HL-60 (cell line): ENCODE results near the gene LEAP2.

Experiments
- DNase-seq, 2 experiments: peaks; one replicate each; pipeline ENCODE4 v3.0.0-alpha.2; 2010 to 2020; ENCODE audit warnings: low read depth in 1 of 2, low spot score in 1 of 2
- H3K27ac ChIP-seq: fragments of 250-450 bp; sonication (Bioruptor Pico); replicated peaks from 2 replicates; pipeline ENCODE4 v1.5.1; 2020; ENCODE audit warnings: mild to moderate bottlenecking, moderate library complexity
- H3K27me3 ChIP-seq: fragments of 250-450 bp; sonication (Bioruptor Pico); 2 replicates; pipeline ENCODE4 v1.5.1; 2021; ENCODE audit warnings: mild to moderate bottlenecking, moderate library complexity; ENCODE audit not compliant: insufficient read depth, poor library complexity, severe bottlenecking
- H3K4me3 ChIP-seq: replicated peaks from 2 replicates; pipeline ENCODE4 v1.5.1; 2011; ENCODE audit warnings: mild to moderate bottlenecking, control low read depth, low read length; ENCODE audit not compliant: insufficient read depth
- GABPA ChIP-seq: IDR thresholded peaks from 2 replicates; pipeline ENCODE4 v1.6.1; 2012; ENCODE audit warnings: low read depth
- POLR2AphosphoS5 ChIP-seq: IDR thresholded peaks from 2 replicates; pipeline ENCODE4 v1.6.1; 2012; ENCODE audit warnings: low read depth
- SPI1 ChIP-seq: IDR thresholded peaks from 2 replicates; pipeline ENCODE4 v1.6.1; 2012; ENCODE audit warnings: low read depth, mild to moderate bottlenecking, borderline replicate concordance
- TF ChIP-seq, protein P1 (sequence below): IDR thresholded peaks from one replicate; pipeline ENCODE4 v1.5.1; 2011; ENCODE audit warnings: low read length, control low read depth, inconsistent platforms; ENCODE audit not compliant: insufficient read depth
- TF ChIP-seq, protein P2 (sequence below): IDR thresholded peaks from 2 replicates; pipeline ENCODE4 v1.6.1; 2012; ENCODE audit warnings: low read depth; ENCODE audit not compliant: insufficient replicate concordance

The LEAP2 gene

DNA sequence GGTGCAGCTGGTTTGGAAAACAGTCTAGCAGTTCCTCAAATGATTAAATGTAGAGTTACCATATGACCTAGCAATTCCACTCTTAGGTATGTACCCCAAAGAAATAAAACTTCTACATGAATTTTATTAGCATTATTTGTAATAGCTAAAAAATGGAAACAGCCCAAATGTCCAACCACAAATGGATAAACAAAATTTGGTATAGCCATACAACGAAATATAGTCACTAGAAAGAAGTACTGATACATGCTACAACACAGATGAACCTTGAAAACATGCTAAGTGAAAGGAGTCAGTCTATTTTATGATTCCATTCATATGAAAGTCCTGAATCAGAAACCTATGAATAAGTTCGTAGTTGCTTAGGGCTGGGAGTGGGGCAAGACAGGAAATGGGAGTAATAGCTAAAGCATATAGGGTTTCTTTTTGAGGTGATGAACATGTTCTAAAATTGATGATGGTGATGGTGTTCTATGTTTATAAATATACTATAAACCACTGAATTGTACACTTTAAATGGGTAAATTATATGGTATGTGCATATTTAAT lies 13.5 kb upstream of the LEAP2 start:
- H3K27me3 ChIP-seq, result no peaks in the 10 kb centered on the region
- TF ChIP-seq SPI1 (no peak), POLR2AphosphoS5 (no peak), GABPA (no peak)
- TF ChIP-seq, protein P1, sequence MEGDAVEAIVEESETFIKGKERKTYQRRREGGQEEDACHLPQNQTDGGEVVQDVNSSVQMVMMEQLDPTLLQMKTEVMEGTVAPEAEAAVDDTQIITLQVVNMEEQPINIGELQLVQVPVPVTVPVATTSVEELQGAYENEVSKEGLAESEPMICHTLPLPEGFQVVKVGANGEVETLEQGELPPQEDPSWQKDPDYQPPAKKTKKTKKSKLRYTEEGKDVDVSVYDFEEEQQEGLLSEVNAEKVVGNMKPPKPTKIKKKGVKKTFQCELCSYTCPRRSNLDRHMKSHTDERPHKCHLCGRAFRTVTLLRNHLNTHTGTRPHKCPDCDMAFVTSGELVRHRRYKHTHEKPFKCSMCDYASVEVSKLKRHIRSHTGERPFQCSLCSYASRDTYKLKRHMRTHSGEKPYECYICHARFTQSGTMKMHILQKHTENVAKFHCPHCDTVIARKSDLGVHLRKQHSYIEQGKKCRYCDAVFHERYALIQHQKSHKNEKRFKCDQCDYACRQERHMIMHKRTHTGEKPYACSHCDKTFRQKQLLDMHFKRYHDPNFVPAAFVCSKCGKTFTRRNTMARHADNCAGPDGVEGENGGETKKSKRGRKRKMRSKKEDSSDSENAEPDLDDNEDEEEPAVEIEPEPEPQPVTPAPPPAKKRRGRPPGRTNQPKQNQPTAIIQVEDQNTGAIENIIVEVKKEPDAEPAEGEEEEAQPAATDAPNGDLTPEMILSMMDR, result no peak
- TF ChIP-seq, protein P2, sequence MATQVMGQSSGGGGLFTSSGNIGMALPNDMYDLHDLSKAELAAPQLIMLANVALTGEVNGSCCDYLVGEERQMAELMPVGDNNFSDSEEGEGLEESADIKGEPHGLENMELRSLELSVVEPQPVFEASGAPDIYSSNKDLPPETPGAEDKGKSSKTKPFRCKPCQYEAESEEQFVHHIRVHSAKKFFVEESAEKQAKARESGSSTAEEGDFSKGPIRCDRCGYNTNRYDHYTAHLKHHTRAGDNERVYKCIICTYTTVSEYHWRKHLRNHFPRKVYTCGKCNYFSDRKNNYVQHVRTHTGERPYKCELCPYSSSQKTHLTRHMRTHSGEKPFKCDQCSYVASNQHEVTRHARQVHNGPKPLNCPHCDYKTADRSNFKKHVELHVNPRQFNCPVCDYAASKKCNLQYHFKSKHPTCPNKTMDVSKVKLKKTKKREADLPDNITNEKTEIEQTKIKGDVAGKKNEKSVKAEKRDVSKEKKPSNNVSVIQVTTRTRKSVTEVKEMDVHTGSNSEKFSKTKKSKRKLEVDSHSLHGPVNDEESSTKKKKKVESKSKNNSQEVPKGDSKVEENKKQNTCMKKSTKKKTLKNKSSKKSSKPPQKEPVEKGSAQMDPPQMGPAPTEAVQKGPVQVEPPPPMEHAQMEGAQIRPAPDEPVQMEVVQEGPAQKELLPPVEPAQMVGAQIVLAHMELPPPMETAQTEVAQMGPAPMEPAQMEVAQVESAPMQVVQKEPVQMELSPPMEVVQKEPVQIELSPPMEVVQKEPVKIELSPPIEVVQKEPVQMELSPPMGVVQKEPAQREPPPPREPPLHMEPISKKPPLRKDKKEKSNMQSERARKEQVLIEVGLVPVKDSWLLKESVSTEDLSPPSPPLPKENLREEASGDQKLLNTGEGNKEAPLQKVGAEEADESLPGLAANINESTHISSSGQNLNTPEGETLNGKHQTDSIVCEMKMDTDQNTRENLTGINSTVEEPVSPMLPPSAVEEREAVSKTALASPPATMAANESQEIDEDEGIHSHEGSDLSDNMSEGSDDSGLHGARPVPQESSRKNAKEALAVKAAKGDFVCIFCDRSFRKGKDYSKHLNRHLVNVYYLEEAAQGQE, result no peak
- DNase-seq, result no peak

DNA sequence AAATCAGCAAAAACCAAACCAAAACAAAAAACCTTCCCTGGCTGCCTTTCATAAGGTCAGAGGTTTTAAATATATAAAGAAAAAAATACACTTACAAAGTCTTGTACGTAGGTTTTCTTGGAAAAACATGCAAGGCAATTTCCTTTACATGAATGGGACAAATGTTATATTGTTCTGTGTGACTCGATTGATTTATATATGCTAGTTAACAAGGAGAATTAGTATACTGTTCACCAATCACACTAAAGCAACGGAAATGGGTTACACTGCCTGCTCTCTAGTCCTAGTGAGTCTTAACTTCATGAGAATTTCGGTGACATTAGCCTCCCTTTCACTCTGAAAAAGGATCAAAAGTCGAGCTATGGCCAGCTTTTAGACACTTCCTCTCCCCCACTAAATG lies 12.7 kb upstream of the LEAP2 start:
- H3K27ac ChIP-seq, result no peak overlapping the region
- TF ChIP-seq, protein P1, result no peak
- TF ChIP-seq, protein P2, result no peak
- DNase-seq, result no peak
- H3K4me3 ChIP-seq, result no peak overlapping the region
- no peaks in the 10 kb centered on the region for H3K27me3 ChIP-seq

More for the DNA sequence above, 13.5 kb upstream of the LEAP2 start:
- Histone ChIP-seq H3K4me3 (no peak overlapping the region), H3K27ac (no peak overlapping the region)

DNA sequence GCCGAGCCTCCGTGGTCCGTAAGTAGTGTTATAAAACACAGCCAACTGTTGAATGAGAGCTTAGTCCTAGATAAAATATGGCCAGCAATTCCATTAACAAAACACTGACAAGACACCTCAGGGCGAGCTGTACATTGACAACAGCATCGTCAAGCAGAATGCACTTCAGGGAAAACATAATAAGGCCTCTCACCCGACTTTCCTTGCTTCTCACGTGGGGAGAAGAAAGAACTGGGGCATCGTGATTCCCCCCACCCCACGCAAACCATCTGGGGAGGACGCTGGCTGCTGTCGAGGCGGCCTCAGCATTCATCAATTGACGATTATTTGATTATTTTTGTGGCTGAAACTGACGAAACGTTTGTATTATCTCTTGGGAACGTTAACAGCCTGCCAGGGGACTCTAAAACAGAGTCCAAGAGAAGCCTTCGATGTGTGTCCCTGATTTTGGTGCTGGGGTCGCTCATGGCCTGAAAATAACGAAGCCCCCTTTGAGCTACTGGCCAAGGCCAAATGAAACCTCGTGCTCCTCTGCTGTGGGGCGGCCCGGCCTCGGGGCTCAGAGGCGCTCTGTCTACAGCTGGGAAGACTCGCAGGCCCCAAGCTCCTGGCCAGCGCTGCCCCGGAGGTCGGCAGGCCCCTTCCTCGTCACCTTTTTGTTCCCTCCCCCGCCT lies 7.7 kb upstream of the LEAP2 start:
- DNase-seq, result no peak
- TF ChIP-seq, protein P1, result no peak
- TF ChIP-seq SPI1 (no peak), POLR2AphosphoS5 (no peak), GABPA (no peak)
- TF ChIP-seq, protein P2, result no peak
- peak overlapping the region; percentile 94 for H3K27ac ChIP-seq

More for the DNA sequence above, 7.7 kb upstream of the LEAP2 start:
- Histone ChIP-seq H3K27me3 (no peaks in the 10 kb centered on the region), H3K4me3 (peak overlapping the region; percentile 69)
